Stimulated activated CD4-positive, alpha-beta T cell treated with anti-CD3 and anti-CD28 coated beads, Interleukin-4, amount 100 ng/mL, for 4 hours (primary cell): ENCODE data around the gene B3GNT9.
A peak's percentile ranks its signal among the peaks of the same experiment; 100 is the strongest.

ENCODE experiments used
- DNase-seq, 2 experiments: peaks; one replicate each; pipeline ENCODE4 v3.0.0-alpha.2; 2020

The B3GNT9 gene

DNA sequence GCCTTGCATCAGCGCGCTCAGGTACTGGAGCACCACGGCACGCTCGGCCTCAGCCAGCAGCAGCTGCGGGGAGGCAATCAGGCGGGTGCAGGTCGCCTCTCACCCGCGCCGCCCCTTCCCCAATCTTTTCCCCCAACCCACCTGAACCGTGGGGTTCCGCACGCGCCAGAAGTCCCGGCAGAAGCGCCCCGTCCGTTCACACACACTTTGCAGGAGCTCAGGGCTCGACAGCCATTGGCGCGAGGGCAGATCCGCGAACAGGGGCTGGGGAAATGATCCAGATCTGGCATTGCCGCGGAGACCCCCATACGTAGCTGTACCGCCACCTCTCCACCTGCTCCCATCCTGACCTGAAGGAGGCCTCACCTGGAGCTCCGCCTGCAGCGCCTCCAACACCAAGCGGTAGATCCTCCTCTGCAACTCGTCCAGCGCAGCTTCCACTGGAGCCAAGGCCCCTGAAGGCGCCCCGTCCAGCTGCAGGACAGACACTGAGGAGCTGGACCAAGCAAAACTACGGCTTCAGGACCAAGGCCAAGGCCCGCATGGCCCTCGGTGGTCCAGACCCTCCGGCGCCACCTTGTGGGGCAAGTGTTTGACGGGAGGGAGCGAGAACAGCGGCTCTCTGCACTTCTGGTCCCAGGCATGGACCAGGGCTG lies 34.3 kb upstream of the B3GNT9 start:
- DNase-seq = peak; percentile 68 to 84

DNA sequence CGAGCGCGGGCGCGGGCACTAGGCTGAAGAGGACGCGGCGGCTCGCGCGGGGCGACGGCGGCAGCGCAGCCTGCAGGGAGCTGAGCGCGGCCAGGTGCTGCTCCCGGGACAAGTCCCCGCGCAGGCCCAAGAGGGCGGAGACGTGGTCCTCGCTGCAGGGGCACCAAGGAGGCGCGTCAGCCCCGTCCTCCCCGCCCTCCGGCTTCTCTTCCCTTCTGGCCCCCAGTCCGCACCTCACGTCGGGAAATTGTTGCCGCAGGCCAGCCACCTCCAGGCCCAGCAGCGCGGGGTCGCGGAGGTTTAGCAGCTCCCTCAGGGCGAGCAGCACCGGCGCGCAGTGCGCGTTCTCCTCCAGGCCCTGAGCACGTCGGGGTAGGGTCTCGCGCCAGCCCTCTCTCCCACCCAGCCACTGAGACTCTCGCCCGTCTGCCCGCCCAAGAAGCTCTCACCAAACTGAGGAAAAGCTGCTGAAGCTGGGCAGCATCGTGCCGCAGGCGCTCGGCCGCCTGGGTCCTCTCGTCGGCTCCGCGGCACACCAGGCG lies 33.7 kb upstream of the B3GNT9 start:
- DNase-seq = peak in 1 of 2 experiments; percentile 46

- DNase-seq = peak; percentile 89 to 94
Measured at GRCh38 chr16:67183627-67184452, 33.0 kb upstream of the B3GNT9 start, which contains the start of gene MATCAP1. Gene MATCAP1 (minus strand): TSS chr16:67183963. CDS start chr16:67180610, 3,353 bp downstream.

DNA sequence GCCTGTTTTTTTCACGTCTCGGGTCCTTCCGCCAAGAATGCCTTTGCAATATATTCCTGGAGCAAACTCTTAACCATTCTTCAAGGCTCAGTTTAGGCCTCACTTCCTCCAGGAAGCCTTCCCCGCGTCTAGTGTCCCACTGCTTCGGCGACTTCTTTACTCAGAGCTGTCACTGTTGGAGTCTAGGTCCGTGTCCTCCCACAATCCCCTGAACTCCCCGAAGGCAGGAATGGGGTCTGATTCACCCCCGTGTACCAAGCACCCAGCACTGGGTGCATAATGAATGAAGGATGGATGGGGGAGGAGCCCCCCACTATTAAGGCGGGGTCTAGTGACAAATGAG lies 32.5 kb upstream of the B3GNT9 start:
- no peak for DNase-seq

GRCh38 chr16:67182288-67182687 lies 31.5 kb upstream of the B3GNT9 start:
- DNase-seq = no peak

DNA sequence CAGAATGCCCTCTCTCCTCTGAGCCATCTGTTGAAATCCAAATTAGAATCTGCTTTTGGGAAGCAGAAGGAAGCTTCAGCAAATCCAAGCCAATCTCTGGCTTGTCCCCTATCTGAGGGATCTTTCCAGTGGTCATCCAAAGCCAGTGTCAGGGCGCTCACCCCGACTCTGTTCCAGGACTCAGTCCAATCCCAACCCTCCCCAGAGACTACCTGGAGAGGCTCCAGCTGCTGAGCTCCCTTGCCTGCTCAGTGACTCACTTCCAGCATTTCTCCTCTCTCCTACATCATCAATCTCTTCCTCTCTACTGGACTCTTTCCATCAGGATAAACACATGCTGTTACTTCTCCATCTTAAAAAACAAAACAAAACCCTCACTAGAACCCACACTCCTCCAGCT lies 30.5 kb upstream of the B3GNT9 start:
- no peak for DNase-seq

DNA sequence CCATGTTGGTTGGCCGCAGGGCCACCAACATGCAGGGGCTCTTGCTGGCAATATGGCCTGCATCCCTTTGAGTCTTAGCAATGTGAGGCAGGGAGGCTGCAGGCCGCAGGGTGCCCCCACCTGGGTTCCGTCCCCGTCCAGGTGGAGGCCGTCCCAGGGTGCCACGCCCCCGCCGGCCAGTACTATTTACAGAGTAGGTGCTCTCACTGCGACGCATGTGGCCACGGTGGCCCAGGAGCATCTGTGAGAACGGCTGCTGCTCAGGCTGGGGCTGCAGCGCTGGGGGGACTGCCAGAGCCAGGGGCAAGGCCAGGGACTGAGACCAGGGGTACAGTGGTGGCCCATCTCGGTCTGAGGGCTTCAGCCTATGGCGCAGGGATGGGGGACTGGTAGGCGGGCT lies 29.4 kb upstream of the B3GNT9 start:
- no peak for DNase-seq

DNA sequence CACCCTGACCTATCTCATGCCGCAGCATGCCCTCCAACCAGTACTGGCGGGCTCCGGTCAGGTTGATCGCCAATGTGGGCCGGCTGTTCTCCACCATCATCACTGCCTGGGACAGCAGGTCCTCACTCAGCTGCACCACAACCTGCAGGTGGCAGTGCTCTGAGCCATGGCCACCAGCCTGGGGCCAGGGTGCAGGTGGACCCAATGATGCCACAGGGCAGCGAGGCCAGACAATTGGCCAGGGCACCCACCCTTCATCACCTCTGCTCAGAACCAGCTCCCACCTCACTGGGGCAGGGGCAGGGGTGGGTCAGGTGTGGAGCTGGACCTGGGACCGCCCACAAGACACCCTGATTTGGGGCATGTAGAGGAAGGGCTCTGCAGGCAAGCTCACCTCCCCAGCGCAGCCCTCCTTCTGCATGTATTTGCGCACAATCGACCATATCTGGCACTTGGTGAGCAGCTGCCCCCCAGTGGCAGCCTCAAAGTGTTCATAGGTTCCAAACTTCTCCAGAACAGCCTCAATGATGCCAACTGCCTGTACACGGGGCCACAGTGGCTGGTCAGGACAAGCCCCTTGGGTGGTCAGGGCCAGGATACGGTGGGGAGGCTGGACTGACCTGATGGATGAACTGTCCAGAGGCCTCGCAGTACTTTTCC lies 28.8 kb upstream of the B3GNT9 start:
- DNase-seq = no peak

GRCh38 chr16:67177743-67178699 lies 27.2 kb upstream of the B3GNT9 start:
- DNase-seq = peak in 1 of 2 experiments; percentile 36

DNA sequence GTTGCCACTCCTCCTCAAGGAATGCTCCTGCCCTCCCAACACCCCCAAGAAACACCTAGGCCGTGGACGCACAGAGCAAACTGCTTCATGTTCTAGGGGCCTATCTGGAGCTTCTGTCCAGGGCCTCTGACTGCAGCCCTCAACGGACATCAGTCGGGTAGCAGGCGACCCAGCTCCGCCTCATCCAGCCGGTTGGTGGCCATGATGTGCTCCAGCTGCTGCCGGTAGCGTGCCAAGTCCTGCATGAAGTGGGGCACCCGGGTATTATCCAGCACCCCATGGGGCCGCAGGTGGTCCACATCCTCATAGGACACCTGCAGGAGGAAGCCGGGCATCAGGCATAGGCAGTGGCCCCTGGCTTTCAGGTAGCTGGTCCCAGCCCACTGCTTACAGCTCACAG lies 25.9 kb upstream of the B3GNT9 start:
- no peak for DNase-seq

- no peak for DNase-seq
Measured at GRCh38 chr16:67174706-67175231, 24.0 kb upstream of the B3GNT9 start.

DNA sequence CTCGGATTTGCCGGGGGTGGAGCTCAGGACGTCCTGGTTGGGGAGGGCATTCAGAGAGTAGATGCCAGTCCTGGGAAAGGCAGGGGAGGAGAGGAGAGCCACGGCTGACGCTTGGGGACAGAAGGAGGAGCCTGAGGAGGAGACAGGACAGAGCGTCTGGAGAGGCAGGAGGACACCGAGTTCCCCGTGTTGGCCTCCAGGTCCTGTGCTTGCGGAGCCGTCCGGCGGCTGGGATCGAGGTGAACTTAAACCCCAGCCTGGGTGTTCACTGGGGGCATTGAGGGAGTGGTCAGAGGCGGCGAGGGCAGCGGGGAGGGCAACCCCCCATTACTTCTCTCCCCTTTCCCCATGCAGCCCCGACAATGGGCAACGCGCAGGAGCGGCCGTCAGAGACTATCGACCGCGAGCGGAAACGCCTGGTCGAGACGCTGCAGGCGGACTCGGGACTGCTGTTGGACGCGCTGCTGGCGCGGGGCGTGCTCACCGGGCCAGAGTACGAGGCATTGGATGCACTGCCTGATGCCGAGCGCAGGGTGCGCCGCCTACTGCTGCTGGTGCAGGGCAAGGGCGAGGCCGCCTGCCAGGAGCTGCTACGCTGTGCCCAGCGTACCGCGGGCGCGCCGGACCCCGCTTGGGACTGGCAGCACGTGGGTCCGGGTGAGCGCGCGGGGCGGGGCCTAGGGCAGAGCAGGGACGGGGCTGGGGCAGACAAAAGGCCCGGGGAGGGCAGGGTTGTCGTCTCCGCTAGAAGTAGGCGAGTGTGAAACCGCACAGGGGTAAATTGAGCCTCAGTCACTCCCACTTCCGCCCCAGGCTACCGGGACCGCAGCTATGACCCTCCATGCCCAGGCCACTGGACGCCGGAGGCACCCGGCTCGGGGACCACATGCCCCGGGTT lies 23.3 kb upstream of the B3GNT9 start:
- DNase-seq = peak; percentile 50 to 55

DNA sequence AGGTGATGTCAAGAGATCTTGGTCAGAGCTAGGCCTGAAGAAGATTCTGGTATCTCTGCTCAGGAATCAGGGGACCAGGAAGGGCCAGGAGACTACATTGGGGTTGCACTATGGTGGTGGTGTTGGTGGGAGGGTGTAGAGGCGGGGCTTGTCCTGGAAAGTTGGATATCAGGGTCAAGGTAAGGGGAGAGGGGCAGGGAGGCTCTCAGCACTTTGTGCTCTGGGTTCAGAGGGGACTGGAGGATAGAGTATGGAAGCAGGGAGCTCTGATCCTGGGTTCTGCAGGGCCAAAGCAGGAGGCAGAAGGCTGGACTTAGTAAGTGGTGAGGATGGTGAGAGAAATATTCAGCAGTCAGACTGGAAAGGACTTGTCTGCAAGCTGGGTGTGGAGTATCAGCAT lies 22.5 kb upstream of the B3GNT9 start:
- no peak for DNase-seq

GRCh38 chr16:67170949-67171649 lies 20.3 kb upstream of the B3GNT9 start:
- no peak for DNase-seq

DNA sequence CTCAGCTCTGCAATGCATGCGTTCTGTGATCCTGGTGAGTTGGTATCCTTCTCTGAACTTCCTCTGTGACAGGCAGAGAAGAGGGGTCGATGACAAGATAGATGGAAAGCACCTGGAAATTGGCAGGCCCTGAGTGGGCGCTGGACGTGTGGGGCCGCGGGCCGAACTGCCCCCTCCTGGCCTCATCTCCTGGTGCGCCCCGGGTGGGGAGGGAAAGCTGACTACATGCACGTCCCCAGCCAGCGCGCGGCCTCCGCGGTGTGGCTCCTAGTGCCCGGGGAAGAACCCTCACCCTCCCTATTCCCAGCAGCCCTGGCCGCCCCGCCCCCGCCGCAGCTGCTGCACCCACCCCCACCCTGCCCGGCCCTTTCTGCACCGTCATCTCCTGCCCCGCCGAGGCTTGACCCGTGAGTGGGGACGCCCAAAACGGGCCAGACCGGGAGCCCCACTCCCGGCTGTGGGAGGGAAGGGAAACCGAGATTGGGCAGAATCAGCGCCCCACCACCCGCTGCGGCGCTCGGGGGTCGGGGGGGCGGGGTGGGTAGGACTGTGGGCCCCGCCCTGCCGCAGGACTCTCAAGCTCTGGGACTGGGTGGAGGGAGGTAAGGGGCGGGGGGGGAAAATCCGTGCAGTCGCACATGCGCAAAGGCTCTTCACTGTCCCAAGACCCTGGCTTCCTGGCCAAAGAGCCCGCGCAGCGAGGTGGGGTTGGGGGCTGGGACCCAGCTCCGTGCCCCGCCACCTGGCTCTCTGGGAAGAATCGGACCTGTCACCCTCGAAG lies 19.6 kb upstream of the B3GNT9 start, which contains the start of gene NOL3:
Gene NOL3, plus strand, starts transcription at position 371 of the 781 bp plus-strand sequence.
- DNase-seq = no peak

DNA sequence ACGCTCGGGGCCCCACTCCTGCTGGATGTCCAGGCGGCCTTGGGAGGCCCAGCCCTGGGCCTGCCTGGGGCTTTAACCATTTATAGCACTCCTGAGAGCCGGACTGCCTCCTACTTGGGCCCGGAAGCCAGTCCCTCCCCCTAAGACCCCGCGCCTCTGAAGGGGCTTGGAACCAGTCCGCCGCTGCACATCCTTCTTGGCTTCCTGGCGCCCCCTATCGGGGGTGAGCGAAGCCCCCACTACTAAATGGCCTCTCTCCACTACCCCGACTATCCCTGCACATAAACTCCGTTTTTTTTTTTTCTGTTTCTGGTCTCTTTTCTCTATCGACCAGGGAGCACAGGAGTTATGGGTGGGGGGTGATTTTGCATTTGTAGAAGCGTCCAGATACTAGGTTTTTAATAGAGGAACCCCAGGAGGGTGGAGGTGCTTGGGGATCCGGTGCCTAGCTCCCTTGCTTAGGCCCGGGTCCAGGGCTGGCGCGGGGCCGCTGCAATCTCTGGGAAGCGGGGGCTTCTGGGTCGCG lies 18.9 kb upstream of the B3GNT9 start:
- DNase-seq = no peak

DNA sequence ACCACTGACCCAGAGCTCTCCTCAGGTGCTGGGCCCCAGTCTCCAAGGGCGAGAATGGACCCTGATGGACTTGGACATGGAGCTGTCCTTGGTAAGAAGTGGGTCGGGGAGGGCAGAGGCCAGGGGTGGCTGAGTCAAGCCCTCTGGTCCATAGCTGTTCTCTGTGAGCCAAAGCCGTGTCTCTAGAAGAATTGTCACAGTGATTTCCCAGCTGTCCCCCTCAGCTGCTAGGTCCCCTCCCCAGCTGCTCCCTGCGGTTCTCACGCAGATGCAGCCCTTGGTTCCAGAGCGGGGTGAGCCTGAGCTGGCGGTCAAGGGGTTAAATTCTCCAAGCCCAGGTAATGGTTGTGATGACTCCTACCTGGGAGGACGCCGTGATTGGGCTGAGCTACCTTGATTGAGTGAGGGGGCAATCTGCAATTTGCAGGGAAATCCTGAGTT lies 18.2 kb upstream of the B3GNT9 start:
- DNase-seq = no peak

DNA sequence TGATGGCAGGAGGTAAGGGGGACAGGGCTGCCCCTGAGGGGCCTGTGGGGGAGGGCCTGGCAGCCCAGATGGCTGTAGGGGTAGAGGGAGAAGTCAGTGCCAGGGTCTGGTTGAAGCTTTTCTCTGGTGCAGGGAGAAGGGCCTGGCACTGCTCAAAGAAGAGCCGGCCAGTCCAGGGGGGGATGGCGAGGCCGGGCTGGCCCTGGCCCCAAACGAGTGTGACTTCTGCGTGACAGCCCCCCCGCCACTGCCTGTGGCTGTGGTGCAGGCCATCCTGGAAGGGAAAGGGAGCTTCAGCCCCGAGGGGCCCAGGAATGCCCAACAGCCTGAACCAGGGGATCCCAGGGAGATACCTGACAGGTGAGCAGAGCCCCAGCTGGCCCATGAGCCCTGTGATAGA lies 16.8 kb upstream of the B3GNT9 start:
- no peak for DNase-seq

- DNase-seq = no peak
Measured at GRCh38 chr16:67166598-67167168, 15.9 kb upstream of the B3GNT9 start.
